Measurements from ENCODE around the gene RPS6KA2. TPM values are rescaled to one million over a fixed set of nuclear protein-coding genes. Genes with fewer than 3 reads are reported as not detected.

Gene RPS6KA2
- 1.3 and 3.8 TPM in 2 replicates for polyA plus RNA-seq

GRCh38 chr6:166627033-166627874, at the start of gene RPS6KA2:
Gene RPS6KA2, minus strand, starts transcription at chr6:166627251. Its CDS starts 232 bp downstream, at chr6:166627019.

GRCh38 chr6:166586424-166587156, 40.5 kb downstream of the RPS6KA2 start, which contains the start of gene RAMACL:
Gene RAMACL, minus strand, starts transcription at chr6:166586678. Its CDS starts 201 bp downstream, at chr6:166586477.

GRCh38 chr6:166382933-166383801, 243.9 kb downstream of the RPS6KA2 start, which contains the start of gene MPC1:
Gene MPC1, minus strand, starts transcription at chr6:166382940. Its CDS starts 64 bp downstream, at chr6:166382876.

Other genes with a start within 250 kb of the RPS6KA2 start
- gene MPC1, start 244.3 kb downstream of the RPS6KA2 start, polyA plus RNA-seq = 444 and 523 TPM in 2 replicates
- gene RAMACL, start 40.6 kb downstream of the RPS6KA2 start, polyA plus RNA-seq = 27.2 and 29.6 TPM in 2 replicates

Data from Purkinje cell (primary cell).